GM12891 (cell line): Measurements from ENCODE around the gene ADORA2A.

ENCODE experiments used
- DNase-seq: peaks from one replicate; pipeline ENCODE4 v3.0.0; 2011; ENCODE audit warnings: low spot score; ENCODE audit not compliant: insufficient read length
- FAIRE-seq: peaks from 2 replicates; lab custom pipeline; 2011; peaks lifted over from hg19 to GRCh38; lab: Jason Lieb, UNC
- PAX5 ChIP-seq: IDR thresholded peaks from 2 replicates; pipeline ENCODE4 v1.6.1; 2011; ENCODE audit warnings: low read length, moderate library complexity, mild to moderate bottlenecking; ENCODE audit not compliant: insufficient read depth, severe bottlenecking
- POLR2A ChIP-seq: IDR thresholded peaks from 2 replicates; pipeline ENCODE4 v1.6.1; 2011; ENCODE audit warnings: low read depth, low read length, control low read depth
- POLR2AphosphoS5 ChIP-seq: IDR thresholded peaks from 2 replicates; pipeline ENCODE4 v1.6.1; 2011; ENCODE audit warnings: low read depth, low read length, control low read depth
- POU2F2 ChIP-seq: IDR thresholded peaks from 2 replicates; pipeline ENCODE4 v1.6.1; 2011; ENCODE audit warnings: low read depth, mild to moderate bottlenecking, control low read depth, low read length, moderate library complexity
- SPI1 ChIP-seq: IDR thresholded peaks from 2 replicates; pipeline ENCODE4 v1.6.1; 2011; ENCODE audit warnings: low read depth, low read length, control low read depth
- TAF1 ChIP-seq: IDR thresholded peaks from 2 replicates; pipeline ENCODE4 v1.6.1; 2011; ENCODE audit warnings: low read depth, low read length, control low read depth

ADORA2A gene

DNA sequence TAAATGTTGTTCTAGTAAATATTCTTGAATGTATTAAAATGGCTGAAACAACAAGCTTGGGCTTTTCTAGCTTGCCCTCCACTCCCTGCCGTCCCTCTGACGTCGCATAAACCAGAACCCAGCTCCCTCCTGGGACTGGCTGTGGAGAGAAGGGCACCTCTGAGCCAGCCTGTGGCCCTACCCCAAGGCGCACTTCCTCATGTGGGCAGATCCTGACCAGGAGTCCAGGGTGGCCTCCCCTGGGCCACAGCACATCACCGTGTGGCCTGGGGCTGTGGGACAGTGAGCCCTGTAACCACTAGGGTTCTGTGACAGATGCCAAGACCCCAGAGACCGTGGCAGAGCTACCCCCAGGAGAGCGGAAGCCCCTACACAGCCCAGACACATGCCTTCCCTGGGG is 10.2 kb upstream of the ADORA2A start:
- FAIRE-seq (no peak), DNase-seq (no peak)
- TF ChIP-seq SPI1 (no peak), POLR2A (no peak), POLR2AphosphoS5 (no peak), TAF1 (no peak), PAX5 (no peak), POU2F2 (no peak)

DNA sequence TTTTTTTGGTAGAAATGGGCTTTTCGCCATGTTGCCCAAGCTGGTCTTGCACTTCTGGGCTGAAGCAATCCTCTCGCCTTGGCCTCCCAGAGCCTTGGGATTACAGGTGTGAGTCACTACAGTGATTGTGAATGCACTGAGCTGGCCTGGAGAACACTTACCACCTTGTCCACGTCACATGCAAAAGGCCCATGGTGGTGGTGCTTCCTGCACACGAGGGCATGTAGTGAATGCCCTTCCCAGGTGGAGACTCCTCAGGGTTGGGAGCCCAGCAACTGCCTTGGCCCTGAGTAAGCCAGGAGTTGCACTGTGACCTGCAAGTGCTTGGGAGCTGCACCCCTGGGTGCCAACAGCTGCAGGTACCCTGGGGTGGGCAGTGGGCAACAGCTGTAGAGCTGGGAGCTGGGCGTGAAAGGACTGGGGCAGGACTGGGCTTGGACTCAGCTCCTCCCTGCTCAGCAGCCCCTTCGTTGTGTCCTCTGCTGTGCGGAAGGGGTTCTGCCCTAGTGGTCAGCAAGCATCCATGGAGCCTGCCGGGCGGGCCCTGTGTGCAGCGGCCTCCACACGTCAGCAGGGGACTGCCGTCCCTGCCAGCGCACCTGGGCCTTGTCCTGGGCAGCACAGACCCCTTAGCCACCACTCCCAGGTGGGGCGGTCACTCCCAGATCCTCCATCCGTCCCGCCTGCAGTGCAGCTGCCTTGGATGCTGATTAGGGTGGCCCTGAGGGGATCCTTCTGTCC is 9.3 kb upstream of the ADORA2A start:
- no peak for TF ChIP-seq TAF1
- no peak for TF ChIP-seq SPI1
- no peak for TF ChIP-seq PAX5
- no peak for TF ChIP-seq POU2F2
- no peak for TF ChIP-seq POLR2A
- TF ChIP-seq POLR2AphosphoS5 = no peak
- FAIRE-seq (no peak), DNase-seq (no peak)

GRCh38 chr22:24418786-24419474 is 8.5 kb upstream of the ADORA2A start:
- TF ChIP-seq POLR2AphosphoS5 (0 out of 2 replicates have a peak, but pooled peaks have one; percentile 16), SPI1 (no peak)
- DNase-seq (no peak), FAIRE-seq (no peak)

GRCh38 chr22:24419475-24419850 is 7.9 kb upstream of the ADORA2A start:
- FAIRE-seq (no peak), DNase-seq (no peak)
- TF ChIP-seq POLR2A (no peak), POLR2AphosphoS5 (no peak), TAF1 (no peak), PAX5 (no peak), SPI1 (no peak), POU2F2 (no peak)

DNA sequence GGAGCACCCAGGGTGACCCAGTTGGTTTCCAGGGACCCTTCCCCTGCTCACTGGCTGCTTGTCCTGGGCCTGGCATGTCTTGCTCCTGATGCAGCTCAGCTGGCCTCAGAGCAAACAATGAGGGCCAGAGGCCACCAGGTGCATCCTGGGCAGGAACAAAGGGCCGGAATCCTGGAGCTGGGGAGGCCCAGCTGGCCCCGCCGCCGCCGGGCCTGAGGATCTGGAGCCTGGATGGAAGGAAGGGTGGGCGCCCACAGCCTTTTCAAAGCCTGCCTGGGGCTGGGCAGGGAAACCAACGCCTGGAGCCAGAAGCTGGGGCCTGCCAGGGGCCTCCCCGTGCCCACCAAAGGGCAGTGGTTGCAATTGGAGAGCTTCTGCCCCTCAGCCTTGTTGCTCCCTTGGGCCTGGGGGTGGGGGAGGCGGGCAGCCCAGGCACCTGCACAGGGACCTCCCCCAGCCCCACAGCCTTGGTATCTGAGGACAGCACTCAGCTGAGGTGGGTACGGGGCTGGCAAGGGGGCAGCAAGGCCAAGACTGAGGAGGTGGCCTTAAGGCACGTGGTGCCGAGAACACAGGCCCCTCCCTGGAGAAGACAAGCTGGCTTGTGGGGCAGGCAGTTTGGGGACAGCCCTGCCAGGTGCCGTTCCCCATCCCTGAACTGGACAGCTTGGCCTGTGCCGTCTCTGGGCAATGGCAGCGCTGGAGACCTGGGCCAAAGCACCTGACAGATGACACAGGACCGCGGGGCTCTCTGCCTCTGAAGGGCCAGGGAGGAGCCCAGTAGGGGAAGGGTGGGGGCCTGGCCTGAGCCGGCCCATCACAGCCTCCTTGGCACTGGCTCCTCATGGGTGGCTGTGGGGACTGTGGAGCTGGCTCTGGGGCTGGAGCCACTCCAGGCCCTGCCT is 7.1 kb upstream of the ADORA2A start:
- FAIRE-seq = no peak
- no peak for DNase-seq
- no peak for TF ChIP-seq POU2F2
- no peak for TF ChIP-seq PAX5
- no peak for TF ChIP-seq POLR2AphosphoS5

GRCh38 chr22:24420977-24421343 is 6.4 kb upstream of the ADORA2A start:
- DNase-seq (no peak), FAIRE-seq (no peak)
- TF ChIP-seq POLR2A = no peak
- no peak for TF ChIP-seq PAX5
- TF ChIP-seq SPI1 = no peak
- no peak for TF ChIP-seq POU2F2
- TF ChIP-seq POLR2AphosphoS5 = no peak
- no peak for TF ChIP-seq TAF1

- TF ChIP-seq POLR2A = no peak
- no peak for TF ChIP-seq PAX5
- TF ChIP-seq TAF1 = no peak
- no peak for TF ChIP-seq POLR2AphosphoS5
- TF ChIP-seq POU2F2 = no peak
- TF ChIP-seq SPI1 = no peak
- peak; percentile 57 for FAIRE-seq
- peak; percentile 67 for DNase-seq
Measured at GRCh38 chr22:24421428-24421931, 5.9 kb upstream of the ADORA2A start.

DNA sequence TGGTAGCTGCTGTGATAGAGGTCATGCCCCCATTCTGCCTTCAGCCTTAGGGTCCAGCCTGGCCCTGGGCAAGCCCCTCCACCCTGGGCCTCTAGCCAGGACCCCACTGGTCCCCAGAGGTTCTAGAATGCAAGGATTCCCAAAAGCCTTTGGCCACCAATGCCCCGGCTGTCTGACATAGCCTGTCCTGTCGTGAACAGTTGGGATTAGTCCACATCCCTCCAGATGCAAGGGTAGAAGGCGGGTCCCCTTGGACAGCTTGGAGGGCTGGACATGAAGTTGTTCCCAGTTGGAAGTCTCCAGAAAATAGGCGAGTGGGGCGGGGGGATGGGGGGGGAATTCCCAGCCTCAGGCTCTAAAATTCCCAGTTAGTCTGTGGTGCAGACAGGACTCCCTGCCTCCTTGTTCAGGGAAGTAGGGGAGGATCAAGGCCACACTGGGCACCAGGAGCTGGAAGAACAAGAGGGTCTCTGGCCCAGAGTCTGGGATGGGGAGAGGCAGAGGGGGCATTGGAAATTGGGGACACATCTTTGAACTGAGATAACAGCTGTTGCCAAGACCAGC is 5.2 kb upstream of the ADORA2A start:
- no peak for FAIRE-seq
- DNase-seq = no peak

DNA sequence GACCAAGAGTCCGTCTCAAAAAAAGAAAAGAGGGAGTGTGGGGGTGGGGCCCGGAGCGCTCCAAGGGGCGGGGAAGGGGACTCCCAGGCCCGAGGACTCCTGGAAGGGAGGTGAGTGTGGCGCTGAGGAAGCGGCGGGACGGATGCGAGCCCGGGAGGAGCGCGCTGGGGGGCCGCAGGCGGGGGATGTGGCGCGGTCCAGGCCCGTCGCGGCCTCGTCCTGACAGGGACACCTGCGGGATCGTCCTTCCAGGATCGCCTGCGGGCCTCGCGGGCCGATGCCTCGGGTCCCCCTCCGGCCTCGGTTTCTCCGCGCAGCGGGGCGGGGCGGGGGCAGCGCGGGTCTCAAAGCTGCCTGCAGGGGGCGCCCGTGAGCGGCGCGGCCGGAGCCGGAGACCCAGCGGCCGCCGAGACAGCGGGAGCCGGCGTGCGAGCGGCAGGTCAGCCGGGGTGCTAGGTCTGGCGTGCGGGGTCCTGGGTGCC is 3.8 kb upstream of the ADORA2A start:
- TF ChIP-seq SPI1 (no peak), POLR2A (no peak), TAF1 (no peak), PAX5 (no peak), POU2F2 (no peak), POLR2AphosphoS5 (no peak)
- DNase-seq (peak; percentile 95), FAIRE-seq (peak; percentile 81)

More for the DNA sequence above, 5.2 kb upstream of the ADORA2A start:
- no peak for TF ChIP-seq POLR2AphosphoS5
